GM19351 (cell line): ENCODE results near the gene RWDD4.
"Not testable (repeated sequence)": the region's sequence is repeated elsewhere in the genome, so short reads cannot be mapped to it uniquely, and the experiment has no call there.

ENCODE experiments used
- ATAC-seq: cut with Tn5 transposase; IDR thresholded peaks from one replicate; pipeline ENCODE4 v1.9.1; 2021; ENCODE audit warnings: mild to moderate bottlenecking, moderate library complexity; ENCODE audit not compliant: unreplicated experiment

The RWDD4 gene

GRCh38 chr4:183636503-183636902 is 22.5 kb downstream of the RWDD4 start:
- no peak for ATAC-seq

GRCh38 chr4:183635741-183636140 is 23.2 kb downstream of the RWDD4 start:
- ATAC-seq = no peak

- ATAC-seq = no peak
These were observed 23.7 kb downstream of the RWDD4 start for GRCh38 chr4:183635321-183635720.

- no peak for ATAC-seq
These were observed 25.2 kb downstream of the RWDD4 start for GRCh38 chr4:183633476-183634400.

GRCh38 chr4:183632689-183633088 is 26.3 kb downstream of the RWDD4 start:
- no peak for ATAC-seq

- no peak for ATAC-seq
These were observed 27.3 kb downstream of the RWDD4 start for GRCh38 chr4:183631577-183632198.

GRCh38 chr4:183627979-183628588 is 30.9 kb downstream of the RWDD4 start:
- ATAC-seq = no peak

- not testable (repeated sequence) for ATAC-seq
These were observed 31.7 kb downstream of the RWDD4 start for GRCh38 chr4:183627286-183627685.

- ATAC-seq = no peak
These were observed 32.8 kb downstream of the RWDD4 start for GRCh38 chr4:183626168-183626567.

- no peak for ATAC-seq
These were observed 34.4 kb downstream of the RWDD4 start for GRCh38 chr4:183624548-183624947.

GRCh38 chr4:183621875-183622274 is 37.1 kb downstream of the RWDD4 start:
- no peak for ATAC-seq

GRCh38 chr4:183620421-183620820 is 38.6 kb downstream of the RWDD4 start:
- no peak for ATAC-seq

- ATAC-seq = no peak
These were observed 40.3 kb downstream of the RWDD4 start for GRCh38 chr4:183618681-183619080.

- ATAC-seq = no peak
These were observed 41.9 kb downstream of the RWDD4 start for GRCh38 chr4:183617075-183617474.

GRCh38 chr4:183612329-183613250 is 46.4 kb downstream of the RWDD4 start:
- no peak for ATAC-seq

- no peak for ATAC-seq
These were observed 47.7 kb downstream of the RWDD4 start for GRCh38 chr4:183611210-183611830.

GRCh38 chr4:183610613-183611012 is 48.4 kb downstream of the RWDD4 start:
- no peak for ATAC-seq

- no peak for ATAC-seq
These were observed 49.0 kb downstream of the RWDD4 start for GRCh38 chr4:183610033-183610432.

GRCh38 chr4:183609151-183609550 is 49.8 kb downstream of the RWDD4 start:
- no peak for ATAC-seq

- ATAC-seq = no peak
These were observed 51.1 kb downstream of the RWDD4 start for GRCh38 chr4:183607894-183608293.
